HepG2 (cell line): ENCODE measurements around the gene C6orf136. TPM values are rescaled to one million over a fixed set of nuclear protein-coding genes. Genes with fewer than 3 reads are reported as not detected.

ENCODE experiments used
- BCL6 ChIP-seq: IDR thresholded peaks from 2 replicates; pipeline ENCODE4 v1.6.1; 2016; ENCODE audit warnings: missing genetic modification reagents, missing compliant biosample characterization
- DNMT1 ChIP-seq: sonication (generic); formaldehyde crosslinking; IDR thresholded peaks from 2 replicates; pipeline ENCODE4 v1.5.1; 2020; ENCODE audit warnings: mild to moderate bottlenecking, missing genetic modification reagents
- ERF ChIP-seq: IDR thresholded peaks from 2 replicates; pipeline ENCODE4 v1.6.1; 2018; ENCODE audit warnings: missing biosample characterization, missing genetic modification reagents
- ETV5 ChIP-seq: IDR thresholded peaks from 2 replicates; pipeline ENCODE4 v1.6.1; 2018; ENCODE audit warnings: missing biosample characterization, missing genetic modification reagents, inconsistent platforms, borderline replicate concordance
- FOXC1 ChIP-seq: sonication (generic); formaldehyde crosslinking; IDR thresholded peaks from 2 replicates; pipeline ENCODE4 v1.8.0; 2022; ENCODE audit warnings: mild to moderate bottlenecking, missing genetic modification reagents, borderline replicate concordance
- HNRNPH1 ChIP-seq: fragments of 200-400 bp; formaldehyde crosslinking; optimal IDR thresholded peaks from 2 replicates; pipeline ENCODE3; 2017; ENCODE audit warnings: mild to moderate bottlenecking, low read depth, low read length
- KAT8 ChIP-seq: IDR thresholded peaks from 2 replicates; pipeline ENCODE4 v1.6.1; 2016; ENCODE audit warnings: missing genetic modification reagents, missing compliant biosample characterization
- MLLT10 ChIP-seq: sonication (generic); formaldehyde crosslinking; IDR thresholded peaks from 2 replicates; pipeline ENCODE4 v1.4.0; 2020; ENCODE audit warnings: missing genetic modification reagents
- POLR2AphosphoS2 ChIP-seq: IDR thresholded peaks from 2 replicates; pipeline ENCODE4 v1.6.1; 2011; ENCODE audit warnings: low read depth, low read length, improper control_type of control experiment
- POLR2G ChIP-seq: fragments of 200-400 bp; formaldehyde crosslinking; IDR thresholded peaks from 2 replicates; pipeline ENCODE4 v1.6.1; 2018; ENCODE audit warnings: mild to moderate bottlenecking, low read depth, low read length, moderate library complexity
- RBM39 ChIP-seq: fragments of 200-400 bp; formaldehyde crosslinking; IDR thresholded peaks from one replicate; pipeline ENCODE4 v1.6.1; 2018; ENCODE audit warnings: antibody characterized with exemption, mild to moderate bottlenecking, low read depth, low read length; ENCODE audit not compliant: poor library complexity, severe bottlenecking
- TBX2 ChIP-seq: sonication (generic); formaldehyde crosslinking; IDR thresholded peaks from 2 replicates; pipeline ENCODE4 v1.5.0; 2020; ENCODE audit warnings: missing genetic modification reagents, mild to moderate bottlenecking, borderline replicate concordance
- ZC3H13 ChIP-seq: sonication (generic); formaldehyde crosslinking; IDR thresholded peaks from 2 replicates; pipeline ENCODE4 v1.8.1; 2023; ENCODE audit warnings: mild to moderate bottlenecking, missing genetic modification reagents, moderate library complexity
- ZMYM3 ChIP-seq: sonication (generic); formaldehyde crosslinking; IDR thresholded peaks from 2 replicates; pipeline ENCODE4 v1.5.1; 2020; ENCODE audit warnings: mild to moderate bottlenecking, missing genetic modification reagents
- ZNF530 ChIP-seq: sonication (generic); formaldehyde crosslinking; IDR thresholded peaks from 2 replicates; pipeline ENCODE4 v1.5.0; 2020; ENCODE audit warnings: low read depth, mild to moderate bottlenecking, missing genetic modification reagents
- ZNF556 ChIP-seq: sonication (generic); formaldehyde crosslinking; IDR thresholded peaks from 2 replicates; pipeline ENCODE4 v1.4.0; 2020; ENCODE audit warnings: mild to moderate bottlenecking, missing genetic modification reagents, borderline replicate concordance
- ZNF720 ChIP-seq: sonication (generic); formaldehyde crosslinking; IDR thresholded peaks from 2 replicates; pipeline ENCODE4 v1.4.0; 2020; ENCODE audit warnings: missing genetic modification reagents
- ZNF772 ChIP-seq: sonication (generic); formaldehyde crosslinking; IDR thresholded peaks from 2 replicates; pipeline ENCODE4 v1.5.0; 2020; ENCODE audit warnings: mild to moderate bottlenecking, missing genetic modification reagents
- polyA plus RNA-seq, 8 experiments: library from polyadenylated mRNA; depleted of rRNA in 3 of 8; stranded (reverse) in 7 of 8; unstranded in 1 of 8; fragments of >200 nt; fragmentation: Illumina TruSeq in 4 of 8; extraction: Trizol in 4 of 8; gene quantifications; 2 replicates each; pipeline versions ENCODE4 v1.2.1 to v1.2.3, GENCODE V29; 2011 to 2016; ENCODE audit warnings: low read depth in 4 of 8, missing spikeins in 1 of 8, mixed read lengths in 1 of 8; ENCODE audit not compliant: insufficient read depth in 1 of 8
- total RNA-seq, 5 experiments: library from RNA; depleted of rRNA; stranded (reverse); fragments of >200 nt; fragmentation: Illumina TruSeq; extraction: Trizol; gene quantifications; 2 replicates each; pipeline ENCODE4 v1.2.3, GENCODE V29; 2016; ENCODE audit warnings: low read depth in 1 of 5
- TF ChIP-seq, protein P1 (sequence below), 2 experiments: sonication (generic) in 1 of 2; formaldehyde crosslinking in 1 of 2; IDR thresholded peaks; 2 replicates each; pipeline versions ENCODE4 v1.6.1 to v1.9.0; 2014 to 2022; ENCODE audit warnings: antibody characterized with exemption in 1 of 2, borderline replicate concordance in 1 of 2, inconsistent platforms in 1 of 2, low read depth in 1 of 2, missing genetic modification reagents in 1 of 2
- TF ChIP-seq, protein P2 (sequence below): sonication (generic); formaldehyde crosslinking; IDR thresholded peaks from 2 replicates; pipeline ENCODE4 v1.8.1; 2023; ENCODE audit warnings: missing genetic modification reagents, mild to moderate bottlenecking, borderline replicate concordance
- TF ChIP-seq, protein P3 (sequence below): sonication (generic); formaldehyde crosslinking; IDR thresholded peaks from 2 replicates; pipeline ENCODE4 v1.8.1; 2023; ENCODE audit warnings: mild to moderate bottlenecking, moderate library complexity, missing genetic modification reagents
- TF ChIP-seq, protein P4 (sequence below): sonication (generic); formaldehyde crosslinking; IDR thresholded peaks from 2 replicates; pipeline ENCODE4 v1.8.0; 2022; ENCODE audit warnings: missing genetic modification reagents, mild to moderate bottlenecking, borderline replicate concordance

The C6orf136 gene
- total and polyA plus RNA-seq, 2 of the 13 experiments (the other 11 are each of a cell fraction or from before 2014, with no cell fraction given): 12.0 to 26.2 TPM

DNA sequence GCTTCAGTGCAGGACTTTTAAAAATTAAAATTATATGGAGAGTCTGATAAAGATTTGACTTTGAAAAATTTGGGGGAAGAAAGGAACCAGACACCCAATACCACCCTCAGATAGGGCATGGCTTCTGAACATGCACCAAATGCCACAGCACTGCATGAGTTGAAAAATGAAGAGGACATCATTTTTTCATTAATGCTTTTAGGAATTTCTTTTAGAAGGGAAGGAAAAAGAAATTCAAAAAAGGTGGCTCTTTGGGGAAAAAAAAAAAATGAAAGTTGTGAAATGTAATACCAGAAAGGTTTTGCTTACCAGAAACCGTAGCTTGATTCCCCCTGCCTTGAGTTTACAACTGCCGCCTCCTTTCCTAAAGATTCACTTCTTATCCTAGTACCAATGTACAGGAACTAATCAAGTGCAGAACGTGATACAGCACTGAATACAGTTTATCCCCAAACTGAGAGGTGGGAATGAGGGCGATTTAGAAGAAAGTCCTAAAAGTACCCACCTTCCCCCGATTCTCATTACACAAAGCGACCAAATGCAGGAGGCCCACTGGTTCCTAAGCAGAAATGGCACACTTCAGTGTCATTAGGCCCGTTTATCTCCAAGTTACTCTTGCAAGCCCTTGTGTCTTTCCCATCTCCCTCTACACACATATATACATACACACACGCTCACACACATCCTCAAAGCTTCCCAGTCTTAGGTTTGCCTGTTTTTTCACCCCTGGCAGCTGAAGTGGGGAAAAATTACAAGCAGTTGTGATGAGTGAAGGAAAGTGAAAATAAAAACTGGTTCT is 32.7 kb upstream of the C6orf136 start (continued):
- TF ChIP-seq, protein P1, sequence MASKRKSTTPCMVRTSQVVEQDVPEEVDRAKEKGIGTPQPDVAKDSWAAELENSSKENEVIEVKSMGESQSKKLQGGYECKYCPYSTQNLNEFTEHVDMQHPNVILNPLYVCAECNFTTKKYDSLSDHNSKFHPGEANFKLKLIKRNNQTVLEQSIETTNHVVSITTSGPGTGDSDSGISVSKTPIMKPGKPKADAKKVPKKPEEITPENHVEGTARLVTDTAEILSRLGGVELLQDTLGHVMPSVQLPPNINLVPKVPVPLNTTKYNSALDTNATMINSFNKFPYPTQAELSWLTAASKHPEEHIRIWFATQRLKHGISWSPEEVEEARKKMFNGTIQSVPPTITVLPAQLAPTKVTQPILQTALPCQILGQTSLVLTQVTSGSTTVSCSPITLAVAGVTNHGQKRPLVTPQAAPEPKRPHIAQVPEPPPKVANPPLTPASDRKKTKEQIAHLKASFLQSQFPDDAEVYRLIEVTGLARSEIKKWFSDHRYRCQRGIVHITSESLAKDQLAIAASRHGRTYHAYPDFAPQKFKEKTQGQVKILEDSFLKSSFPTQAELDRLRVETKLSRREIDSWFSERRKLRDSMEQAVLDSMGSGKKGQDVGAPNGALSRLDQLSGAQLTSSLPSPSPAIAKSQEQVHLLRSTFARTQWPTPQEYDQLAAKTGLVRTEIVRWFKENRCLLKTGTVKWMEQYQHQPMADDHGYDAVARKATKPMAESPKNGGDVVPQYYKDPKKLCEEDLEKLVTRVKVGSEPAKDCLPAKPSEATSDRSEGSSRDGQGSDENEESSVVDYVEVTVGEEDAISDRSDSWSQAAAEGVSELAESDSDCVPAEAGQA (IDR thresholded peaks at IDR 0.05; ENCODE audit: low read depth): no peak
- TF ChIP-seq, protein P1 (CRISPR knock-in tag; IDR thresholded peaks at IDR 0.05; ENCODE audit: borderline replicate concordance): no peak
- TF ChIP-seq FOXC1: no peak
- TF ChIP-seq ZNF556 (CRISPR knock-in tag): peak; percentile 26; the same call in 1 of the 2 replicates
- no peak for TF ChIP-seq MLLT10
- TF ChIP-seq, protein P2, sequence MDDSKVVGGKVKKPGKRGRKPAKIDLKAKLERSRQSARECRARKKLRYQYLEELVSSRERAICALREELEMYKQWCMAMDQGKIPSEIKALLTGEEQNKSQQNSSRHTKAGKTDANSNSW (CRISPR knock-in tag): no peak
- no peak for TF ChIP-seq ERF
- TF ChIP-seq HNRNPH1: no peak
- peak; percentile 68; the same call in 1 of the 2 replicates for TF ChIP-seq ZC3H13 (CRISPR knock-in tag)
- TF ChIP-seq KAT8: no peak
- TF ChIP-seq, protein P3, sequence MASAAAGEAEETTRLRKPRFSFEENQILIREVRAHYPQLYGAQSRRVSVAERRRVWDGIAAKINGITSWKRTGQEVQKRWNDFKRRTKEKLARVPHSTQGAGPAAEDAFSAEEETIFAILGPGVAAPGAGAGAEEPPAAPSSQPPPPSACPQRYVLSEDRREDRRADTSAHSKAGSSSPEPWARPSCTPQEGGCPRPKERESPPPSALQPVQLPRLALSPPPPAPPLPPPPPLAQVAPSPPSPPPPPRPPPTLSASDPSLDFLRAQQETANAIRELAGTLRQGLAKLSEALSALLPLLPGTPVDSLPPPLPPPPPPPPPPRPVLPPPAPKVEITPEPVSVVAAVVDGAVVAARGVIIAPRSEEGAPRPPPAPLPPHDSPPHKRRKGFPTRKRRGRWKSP (CRISPR knock-in tag): no peak
- no peak for TF ChIP-seq ETV5 (CRISPR knock-in tag)
- no peak for TF ChIP-seq RBM39
- no peak for TF ChIP-seq ZMYM3 (CRISPR knock-in tag)
- TF ChIP-seq, protein P4, sequence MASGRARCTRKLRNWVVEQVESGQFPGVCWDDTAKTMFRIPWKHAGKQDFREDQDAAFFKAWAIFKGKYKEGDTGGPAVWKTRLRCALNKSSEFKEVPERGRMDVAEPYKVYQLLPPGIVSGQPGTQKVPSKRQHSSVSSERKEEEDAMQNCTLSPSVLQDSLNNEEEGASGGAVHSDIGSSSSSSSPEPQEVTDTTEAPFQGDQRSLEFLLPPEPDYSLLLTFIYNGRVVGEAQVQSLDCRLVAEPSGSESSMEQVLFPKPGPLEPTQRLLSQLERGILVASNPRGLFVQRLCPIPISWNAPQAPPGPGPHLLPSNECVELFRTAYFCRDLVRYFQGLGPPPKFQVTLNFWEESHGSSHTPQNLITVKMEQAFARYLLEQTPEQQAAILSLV: no peak
- TF ChIP-seq TBX2 (CRISPR knock-in tag): no peak
- peak; percentile 43 for TF ChIP-seq POLR2AphosphoS2
- no peak for TF ChIP-seq ZNF772 (CRISPR knock-in tag)
- TF ChIP-seq POLR2G: peak; percentile 92
- TF ChIP-seq BCL6 (CRISPR knock-in tag): no peak
- no peak for TF ChIP-seq ZNF720 (CRISPR knock-in tag)
- no peak for TF ChIP-seq ZNF530 (CRISPR knock-in tag)
- no peak for TF ChIP-seq DNMT1 (CRISPR knock-in tag)
